Measurements from ENCODE around the gene ZNF256.

GRCh38 chr19:57941593-57941992 lies 5.9 kb downstream of the ZNF256 start:
- TF ChIP-seq CTCF (IDR thresholded peaks at IDR 0.05), result no peak
- TF ChIP-seq POLR2A (IDR thresholded peaks at IDR 0.05), result no peak

Data from thyroid gland (tissue), 4 donors.